ENCODE measurements around the gene ZHX3. TPM values are rescaled to one million over a fixed set of nuclear protein-coding genes. Genes with fewer than 3 reads are reported as not detected.

The ZHX3 gene
- total and polyA plus RNA-seq, 9 of the 15 experiments (the other 6 are each of a cell fraction or from before 2014, with no cell fraction given): 0.80 to 14.6 (median 4.9) TPM

DNA sequence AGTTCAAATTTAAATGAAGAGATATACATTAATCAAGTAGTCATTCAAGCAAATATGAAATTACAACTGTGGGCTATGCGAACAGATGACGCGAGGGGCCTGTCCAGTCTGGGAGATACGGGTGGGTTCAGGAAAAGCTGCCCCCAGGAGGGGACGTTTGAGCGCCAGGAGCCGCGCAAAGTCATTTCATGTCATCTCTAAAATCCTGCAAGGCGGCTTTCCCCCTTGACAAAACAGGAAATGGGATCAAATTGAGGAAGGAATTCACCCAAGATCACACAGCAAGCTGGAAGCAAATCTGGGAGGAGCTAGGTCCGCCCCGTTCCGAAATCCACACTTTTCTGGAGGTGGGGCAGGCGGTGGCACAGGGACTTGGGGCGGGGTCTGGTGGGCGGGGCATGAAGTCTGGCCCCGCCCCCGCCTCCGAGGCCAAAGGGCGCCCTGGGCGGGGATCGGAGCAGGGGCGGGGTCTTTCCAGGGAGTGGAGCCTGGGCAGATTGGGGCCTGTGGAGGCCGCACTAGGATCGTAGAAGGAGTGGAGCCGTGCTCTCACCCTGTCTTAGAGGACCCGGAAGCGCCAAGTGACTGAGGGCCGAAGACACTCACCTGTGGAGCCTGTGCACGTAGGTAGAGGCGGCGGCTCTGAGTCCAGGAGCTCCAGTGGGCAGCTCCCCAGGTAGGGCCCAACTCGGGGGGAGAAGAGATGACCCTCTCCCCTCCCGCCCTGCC lies 23.0 kb upstream of the ZHX3 start, which contains the start of gene LPIN3 (continued):
- TF ChIP-seq ZFPM2 (CRISPR knock-in tag; IDR thresholded peaks at IDR 0.05) (no peak), ILF3 (IDR thresholded peaks at IDR 0.05; ENCODE audit: borderline replicate concordance) (no peak), ZNF175 (CRISPR knock-in tag; IDR thresholded peaks at IDR 0.05; ENCODE audit: low read depth) (no peak), POLR2G (IDR thresholded peaks at IDR 0.05; ENCODE audit: low read depth, low read length) (peak; percentile 88), PCBP1 (IDR thresholded peaks at IDR 0.05; ENCODE audit: low read depth, low read length, poor library complexity, severe bottlenecking) (no peak), CC2D1A (IDR thresholded peaks at IDR 0.05) (0 out of 2 replicates have a peak, but pooled peaks have one; percentile 49), EP300 (IDR thresholded peaks at IDR 0.05; ENCODE audit: low read length) (0 out of 2 replicates have a peak, but pooled peaks have one; percentile 16), FOXM1 (IDR thresholded peaks at IDR 0.05; ENCODE audit: low read depth) (no peak), FOXM1 (CRISPR knock-in tag; IDR thresholded peaks at IDR 0.05; ENCODE audit: low read depth) (no peak), ARHGAP35 (IDR thresholded peaks at IDR 0.05; ENCODE audit: partially characterized antibody) (no peak), ZBTB8A (IDR thresholded peaks at IDR 0.05; ENCODE audit: partially characterized antibody) (no peak), MBD2 (IDR thresholded peaks at IDR 0.05; ENCODE audit: borderline replicate concordance, low read depth) (no peak), NCOA2 (IDR thresholded peaks at IDR 0.05; ENCODE audit: partially characterized antibody in 2 of 2) (no peak), KLF13 (tag; IDR thresholded peaks at IDR 0.05; ENCODE audit: borderline replicate concordance, low read depth) (no peak)
- TF ChIP-seq, protein P1, sequence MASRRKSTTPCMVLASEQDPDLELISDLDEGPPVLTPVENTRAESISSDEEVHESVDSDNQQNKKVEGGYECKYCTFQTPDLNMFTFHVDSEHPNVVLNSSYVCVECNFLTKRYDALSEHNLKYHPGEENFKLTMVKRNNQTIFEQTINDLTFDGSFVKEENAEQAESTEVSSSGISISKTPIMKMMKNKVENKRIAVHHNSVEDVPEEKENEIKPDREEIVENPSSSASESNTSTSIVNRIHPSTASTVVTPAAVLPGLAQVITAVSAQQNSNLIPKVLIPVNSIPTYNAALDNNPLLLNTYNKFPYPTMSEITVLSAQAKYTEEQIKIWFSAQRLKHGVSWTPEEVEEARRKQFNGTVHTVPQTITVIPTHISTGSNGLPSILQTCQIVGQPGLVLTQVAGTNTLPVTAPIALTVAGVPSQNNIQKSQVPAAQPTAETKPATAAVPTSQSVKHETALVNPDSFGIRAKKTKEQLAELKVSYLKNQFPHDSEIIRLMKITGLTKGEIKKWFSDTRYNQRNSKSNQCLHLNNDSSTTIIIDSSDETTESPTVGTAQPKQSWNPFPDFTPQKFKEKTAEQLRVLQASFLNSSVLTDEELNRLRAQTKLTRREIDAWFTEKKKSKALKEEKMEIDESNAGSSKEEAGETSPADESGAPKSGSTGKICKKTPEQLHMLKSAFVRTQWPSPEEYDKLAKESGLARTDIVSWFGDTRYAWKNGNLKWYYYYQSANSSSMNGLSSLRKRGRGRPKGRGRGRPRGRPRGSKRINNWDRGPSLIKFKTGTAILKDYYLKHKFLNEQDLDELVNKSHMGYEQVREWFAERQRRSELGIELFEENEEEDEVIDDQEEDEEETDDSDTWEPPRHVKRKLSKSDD (conservative IDR thresholded peaks at IDR 0.05; ENCODE audit: low read length): no peak
- TF ChIP-seq, protein P2, sequence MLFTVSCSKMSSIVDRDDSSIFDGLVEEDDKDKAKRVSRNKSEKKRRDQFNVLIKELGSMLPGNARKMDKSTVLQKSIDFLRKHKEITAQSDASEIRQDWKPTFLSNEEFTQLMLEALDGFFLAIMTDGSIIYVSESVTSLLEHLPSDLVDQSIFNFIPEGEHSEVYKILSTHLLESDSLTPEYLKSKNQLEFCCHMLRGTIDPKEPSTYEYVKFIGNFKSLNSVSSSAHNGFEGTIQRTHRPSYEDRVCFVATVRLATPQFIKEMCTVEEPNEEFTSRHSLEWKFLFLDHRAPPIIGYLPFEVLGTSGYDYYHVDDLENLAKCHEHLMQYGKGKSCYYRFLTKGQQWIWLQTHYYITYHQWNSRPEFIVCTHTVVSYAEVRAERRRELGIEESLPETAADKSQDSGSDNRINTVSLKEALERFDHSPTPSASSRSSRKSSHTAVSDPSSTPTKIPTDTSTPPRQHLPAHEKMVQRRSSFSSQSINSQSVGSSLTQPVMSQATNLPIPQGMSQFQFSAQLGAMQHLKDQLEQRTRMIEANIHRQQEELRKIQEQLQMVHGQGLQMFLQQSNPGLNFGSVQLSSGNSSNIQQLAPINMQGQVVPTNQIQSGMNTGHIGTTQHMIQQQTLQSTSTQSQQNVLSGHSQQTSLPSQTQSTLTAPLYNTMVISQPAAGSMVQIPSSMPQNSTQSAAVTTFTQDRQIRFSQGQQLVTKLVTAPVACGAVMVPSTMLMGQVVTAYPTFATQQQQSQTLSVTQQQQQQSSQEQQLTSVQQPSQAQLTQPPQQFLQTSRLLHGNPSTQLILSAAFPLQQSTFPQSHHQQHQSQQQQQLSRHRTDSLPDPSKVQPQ (CRISPR knock-in tag; IDR thresholded peaks at IDR 0.05; ENCODE audit: borderline replicate concordance): no peak
- TF ChIP-seq, protein P3, sequence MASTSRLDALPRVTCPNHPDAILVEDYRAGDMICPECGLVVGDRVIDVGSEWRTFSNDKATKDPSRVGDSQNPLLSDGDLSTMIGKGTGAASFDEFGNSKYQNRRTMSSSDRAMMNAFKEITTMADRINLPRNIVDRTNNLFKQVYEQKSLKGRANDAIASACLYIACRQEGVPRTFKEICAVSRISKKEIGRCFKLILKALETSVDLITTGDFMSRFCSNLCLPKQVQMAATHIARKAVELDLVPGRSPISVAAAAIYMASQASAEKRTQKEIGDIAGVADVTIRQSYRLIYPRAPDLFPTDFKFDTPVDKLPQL (IDR thresholded peaks at IDR 0.05; ENCODE audit: extremely low read depth, insufficient read length): no peak
- TF ChIP-seq, protein P4, sequence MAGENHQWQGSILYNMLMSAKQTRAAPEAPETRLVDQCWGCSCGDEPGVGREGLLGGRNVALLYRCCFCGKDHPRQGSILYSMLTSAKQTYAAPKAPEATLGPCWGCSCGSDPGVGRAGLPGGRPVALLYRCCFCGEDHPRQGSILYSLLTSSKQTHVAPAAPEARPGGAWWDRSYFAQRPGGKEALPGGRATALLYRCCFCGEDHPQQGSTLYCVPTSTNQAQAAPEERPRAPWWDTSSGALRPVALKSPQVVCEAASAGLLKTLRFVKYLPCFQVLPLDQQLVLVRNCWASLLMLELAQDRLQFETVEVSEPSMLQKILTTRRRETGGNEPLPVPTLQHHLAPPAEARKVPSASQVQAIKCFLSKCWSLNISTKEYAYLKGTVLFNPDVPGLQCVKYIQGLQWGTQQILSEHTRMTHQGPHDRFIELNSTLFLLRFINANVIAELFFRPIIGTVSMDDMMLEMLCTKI (IDR thresholded peaks at IDR 0.05; ENCODE audit: partially characterized antibody): no peak
- TF ChIP-seq, protein P5, sequence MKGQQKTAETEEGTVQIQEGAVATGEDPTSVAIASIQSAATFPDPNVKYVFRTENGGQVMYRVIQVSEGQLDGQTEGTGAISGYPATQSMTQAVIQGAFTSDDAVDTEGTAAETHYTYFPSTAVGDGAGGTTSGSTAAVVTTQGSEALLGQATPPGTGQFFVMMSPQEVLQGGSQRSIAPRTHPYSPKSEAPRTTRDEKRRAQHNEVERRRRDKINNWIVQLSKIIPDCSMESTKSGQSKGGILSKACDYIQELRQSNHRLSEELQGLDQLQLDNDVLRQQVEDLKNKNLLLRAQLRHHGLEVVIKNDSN (CRISPR knock-in tag; IDR thresholded peaks at IDR 0.05): no peak
